ENCODE data around the gene DGCR2. TPM values are rescaled to one million over a fixed set of nuclear protein-coding genes. Genes with fewer than 3 reads are reported as not detected.

The DGCR2 gene, protein sequence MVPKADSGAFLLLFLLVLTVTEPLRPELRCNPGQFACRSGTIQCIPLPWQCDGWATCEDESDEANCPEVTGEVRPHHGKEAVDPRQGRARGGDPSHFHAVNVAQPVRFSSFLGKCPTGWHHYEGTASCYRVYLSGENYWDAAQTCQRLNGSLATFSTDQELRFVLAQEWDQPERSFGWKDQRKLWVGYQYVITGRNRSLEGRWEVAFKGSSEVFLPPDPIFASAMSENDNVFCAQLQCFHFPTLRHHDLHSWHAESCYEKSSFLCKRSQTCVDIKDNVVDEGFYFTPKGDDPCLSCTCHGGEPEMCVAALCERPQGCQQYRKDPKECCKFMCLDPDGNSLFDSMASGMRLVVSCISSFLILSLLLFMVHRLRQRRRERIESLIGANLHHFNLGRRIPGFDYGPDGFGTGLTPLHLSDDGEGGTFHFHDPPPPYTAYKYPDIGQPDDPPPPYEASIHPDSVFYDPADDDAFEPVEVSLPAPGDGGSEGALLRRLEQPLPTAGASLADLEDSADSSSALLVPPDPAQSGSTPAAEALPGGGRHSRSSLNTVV
- 18.2 to 25.6 TPM (median 22.9 TPM) in 5 replicates for total RNA-seq (2022; extraction: Qiagen RNA extraction)

DNA sequence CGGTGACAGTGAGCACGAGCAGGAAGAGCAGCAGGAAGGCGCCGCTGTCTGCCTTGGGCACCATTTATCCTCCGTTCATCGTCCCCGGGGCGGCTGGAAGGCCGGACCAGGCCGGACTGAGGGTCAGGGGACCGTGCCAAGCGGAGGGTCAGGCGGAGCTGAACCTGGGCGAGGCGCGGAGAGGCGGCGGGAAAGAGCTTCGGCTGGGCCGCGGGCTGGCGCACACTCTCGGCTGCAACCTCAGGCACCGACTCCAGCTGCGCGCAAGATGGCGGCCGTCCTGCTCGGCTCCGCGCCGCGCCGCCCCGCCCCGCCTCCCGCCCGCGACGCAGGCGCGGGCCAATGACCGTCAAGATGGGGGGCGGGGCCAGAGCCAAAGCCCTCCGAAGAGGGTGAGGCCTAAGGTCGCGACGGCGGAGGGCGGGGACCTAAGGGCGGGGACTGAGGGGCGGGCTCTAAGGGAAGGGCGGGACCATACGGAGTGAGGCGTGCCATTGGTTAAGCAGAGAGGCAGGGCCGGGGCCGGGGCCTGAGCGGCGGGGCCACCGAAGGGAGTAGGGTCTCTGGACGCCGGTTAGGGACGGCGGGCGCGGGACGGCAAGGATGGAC is at the start of gene DGCR2:
DGCR2 (minus strand) TSS at position 270 of the 609 bp plus-strand sequence; CDS start at position 64, 206 bp downstream.

GRCh38 chr22:19149991-19150390 is 27.8 kb upstream of the DGCR2 start, which contains the start of gene GSC2:
Gene GSC2 (minus strand): TSS chr22:19150292. CDS start chr22:19150283, 9 bp downstream.

DNA sequence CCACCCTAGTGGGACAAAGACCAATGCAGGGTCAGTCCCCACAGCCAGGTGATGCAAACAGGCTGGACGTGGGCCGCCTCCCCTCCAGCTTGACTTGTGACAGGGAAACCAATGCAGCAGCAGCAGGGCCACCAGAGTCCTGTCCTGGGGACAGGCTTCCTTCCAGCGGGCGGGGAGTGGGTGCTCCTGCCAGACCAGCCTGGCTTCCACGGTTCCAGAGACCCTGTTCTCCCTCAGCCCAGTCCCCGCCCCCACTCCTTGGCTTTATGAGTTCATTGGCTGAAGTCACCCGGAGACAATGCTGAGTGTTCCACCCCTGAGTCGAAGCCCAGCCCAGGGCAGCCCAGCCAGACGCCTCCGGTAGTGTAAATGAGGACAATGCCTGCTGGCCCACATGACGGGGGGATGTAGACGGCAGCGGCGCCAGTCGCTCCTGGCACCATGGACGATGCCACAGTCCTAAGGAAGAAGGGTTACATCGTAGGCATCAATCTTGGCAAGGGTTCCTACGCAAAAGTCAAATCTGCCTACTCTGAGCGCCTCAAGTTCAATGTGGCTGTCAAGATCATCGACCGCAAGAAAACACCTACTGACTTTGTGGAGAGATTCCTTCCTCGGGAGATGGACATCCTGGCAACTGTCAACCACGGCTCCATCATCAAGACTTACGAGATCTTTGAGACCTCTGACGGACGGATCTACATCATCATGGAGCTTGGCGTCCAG is 8.9 kb upstream of the DGCR2 start, which contains the start of gene TSSK2:
TSSK2 (plus strand) TSS at position 350 of the 726 bp plus-strand sequence; CDS start at position 442, 92 bp downstream.

Other genes with a start within 250 kb of the DGCR2 start
- 1.3 to 2.5 TPM (median 2.1 TPM) in 5 replicates for gene DGCR6, start 216.1 kb downstream of the DGCR2 start, total RNA-seq (2022; extraction: Qiagen RNA extraction)
- 0.78 to 1.9 TPM (median 1.7 TPM) in 5 replicates for gene PRODH, start 186.1 kb downstream of the DGCR2 start, total RNA-seq (2022; extraction: Qiagen RNA extraction)
- gene TSSK2, start 8.9 kb upstream of the DGCR2 start, total RNA-seq (2022; extraction: Qiagen RNA extraction), result not detected in 5 replicates
- 9.2 to 13.3 TPM (median 11.8 TPM) in 5 replicates for gene ESS2, start 22.2 kb upstream of the DGCR2 start, total RNA-seq (2022; extraction: Qiagen RNA extraction)
- gene GSC2, start 27.9 kb upstream of the DGCR2 start, total RNA-seq (2022; extraction: Qiagen RNA extraction), result 0.09 to 0.12 TPM in 2 of 5 replicates, not detected in the others
- gene SLC25A1, start 56.3 kb upstream of the DGCR2 start, total RNA-seq (2022; extraction: Qiagen RNA extraction), result 43.2 to 58.4 TPM (median 57.5 TPM) in 5 replicates
- 4.0 to 5.8 TPM (median 4.9 TPM) in 5 replicates for gene CLTCL1, start 169.3 kb upstream of the DGCR2 start, total RNA-seq (2022; extraction: Qiagen RNA extraction)

Measured in A549 treated with dexamethasone at 1 μM for 4 hours (cell line).